ENCODE data around the gene CMTM6.
A peak's percentile ranks its signal among the peaks of the same experiment; 100 is the strongest.
"Not testable (repeated sequence)": the region's sequence is repeated elsewhere in the genome, so short reads cannot be mapped to it uniquely, and the experiment has no call there.

Gene CMTM6

DNA sequence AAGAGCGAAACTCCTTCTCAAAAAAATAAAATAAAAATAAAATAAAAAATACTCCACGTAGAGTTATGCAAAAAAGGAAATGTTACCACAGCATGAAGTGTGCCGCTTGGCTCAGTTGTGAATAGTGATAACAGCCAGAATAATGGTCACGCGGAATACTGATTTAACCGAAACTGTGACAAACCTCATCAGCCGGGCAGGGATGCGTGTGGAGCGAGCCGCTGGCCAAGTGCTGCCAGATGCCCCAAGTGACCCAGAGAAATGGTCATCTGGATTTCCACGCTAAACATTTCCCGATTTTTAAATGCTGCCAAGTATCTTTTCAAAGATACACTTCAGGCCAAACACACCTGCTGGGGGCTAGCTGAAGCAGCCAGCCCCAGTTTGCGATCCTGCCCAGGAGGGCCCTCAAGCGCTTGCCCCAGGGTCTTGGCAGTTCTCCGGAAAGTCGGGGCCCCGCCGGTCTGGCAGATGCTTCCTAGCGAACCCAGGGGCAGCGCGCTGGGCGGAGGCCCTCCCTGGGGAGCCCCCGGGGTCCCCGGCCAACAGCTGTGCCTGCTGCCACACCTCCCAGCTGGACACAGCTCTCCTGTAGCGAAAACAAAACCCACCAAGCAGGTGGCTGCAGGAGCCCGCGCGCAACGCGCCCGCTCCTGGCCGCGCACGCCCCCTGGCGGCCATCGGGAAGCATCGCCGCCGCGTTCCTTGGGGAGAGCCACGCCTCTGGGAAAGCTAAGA, 35.1 kb downstream of the CMTM6 start:
- DNase-seq (ENCODE audit: low read depth in 3 of 3, low spot score in 1 of 3): peak in 2 of 3 donors; percentile 68 to 80

DNA sequence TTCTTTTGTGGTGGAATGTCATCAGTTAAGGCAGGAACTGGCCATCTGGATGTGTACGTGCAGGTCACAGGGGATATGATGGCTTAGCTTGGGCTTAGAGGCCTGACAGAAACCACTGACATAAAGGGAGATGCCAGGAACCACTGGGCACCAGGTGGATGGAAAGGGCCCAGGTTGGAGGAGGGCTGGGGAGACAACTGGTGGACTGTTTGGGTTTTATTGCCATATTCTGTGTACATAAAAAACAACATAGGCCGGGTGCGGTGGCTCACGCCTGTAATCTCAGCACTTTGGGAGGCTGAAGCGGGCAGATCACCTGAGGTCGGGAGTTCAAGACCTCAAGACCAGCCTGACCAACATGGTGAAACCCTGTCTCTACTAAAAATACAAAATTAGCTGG, 35.8 kb downstream of the CMTM6 start:
- DNase-seq (ENCODE audit: low read depth in 3 of 3, low spot score in 1 of 3): not testable (repeated sequence)

DNA sequence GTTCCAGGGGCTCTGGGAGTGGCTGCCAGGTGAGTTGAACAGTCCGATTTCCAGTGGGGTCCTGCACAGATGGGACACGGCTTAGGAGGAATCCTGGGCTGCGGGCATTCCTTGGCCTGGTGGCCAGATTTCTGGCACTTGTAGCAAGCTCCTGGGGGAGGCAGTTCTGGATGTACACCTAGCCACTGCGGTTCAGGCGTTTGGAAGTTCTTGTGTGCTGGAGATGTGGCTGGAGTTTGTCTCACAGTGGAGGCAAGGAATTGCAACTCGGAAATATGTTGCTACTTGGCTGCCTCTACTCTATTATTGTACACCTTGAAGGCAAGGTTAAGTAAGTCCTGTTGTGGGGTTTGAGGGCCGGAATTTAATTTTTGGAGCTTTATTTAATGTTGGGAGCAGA, 37.9 kb downstream of the CMTM6 start:
- DNase-seq (ENCODE audit: low read depth in 3 of 3, low spot score in 1 of 3): not testable (repeated sequence)

DNA sequence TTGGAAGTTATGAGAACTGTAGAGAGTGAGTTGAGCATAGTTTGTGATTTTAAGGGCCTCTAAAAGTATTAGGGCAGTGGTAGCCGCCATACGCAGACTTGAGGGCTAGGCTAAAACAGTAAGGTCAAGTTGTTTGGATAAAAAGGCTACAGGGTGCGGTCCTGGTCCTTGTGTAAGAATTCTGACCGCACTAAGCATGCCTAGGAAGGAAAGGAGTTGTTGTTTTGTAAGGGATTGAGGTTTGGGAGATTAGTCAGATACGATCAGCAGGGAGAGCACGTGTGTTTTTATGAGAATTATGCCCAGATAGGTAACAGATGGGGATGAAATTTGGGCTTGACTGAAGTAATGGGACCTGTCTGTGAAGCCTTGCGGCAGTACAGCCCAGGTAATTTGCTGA, 39.2 kb downstream of the CMTM6 start:
- DNase-seq (ENCODE audit: low read depth in 3 of 3, low spot score in 1 of 3): not testable (repeated sequence)

DNA sequence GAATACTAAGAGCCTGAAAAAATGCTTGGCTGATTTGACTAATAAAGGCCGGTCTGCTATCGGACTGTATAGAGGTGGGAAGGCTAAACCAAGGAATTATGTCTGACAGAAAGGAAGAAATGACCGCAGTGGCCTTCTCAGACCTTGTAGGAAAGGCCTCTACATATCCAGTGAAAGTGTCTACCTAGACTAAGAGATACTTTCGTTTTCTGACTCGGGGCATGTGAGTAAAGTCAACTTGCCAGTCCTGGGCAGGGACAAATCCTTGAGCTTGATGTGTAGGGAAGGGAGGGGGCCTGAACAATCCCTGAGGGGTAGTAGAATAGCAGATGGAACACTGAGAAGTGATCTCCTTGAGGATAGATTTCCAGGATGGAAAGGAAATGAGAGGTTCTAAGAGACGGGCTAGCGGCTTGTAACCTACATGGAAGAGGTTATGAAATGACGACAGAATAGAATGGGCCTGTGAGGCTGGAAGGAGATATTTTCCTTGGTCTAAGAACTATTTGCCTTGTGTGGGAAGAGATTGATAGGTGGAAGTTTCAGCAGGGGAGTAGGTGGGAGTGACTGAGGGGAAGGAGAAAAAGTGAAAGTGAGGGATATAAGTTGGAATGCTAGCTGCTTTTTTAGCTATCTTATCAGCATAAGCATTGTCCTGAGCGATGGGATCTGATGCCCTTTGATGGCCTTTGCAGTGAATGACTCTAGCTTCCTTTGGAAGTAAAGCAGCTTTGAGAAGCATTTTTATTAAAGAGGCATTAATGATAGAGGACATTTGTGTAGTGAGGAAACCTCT, 40.3 kb downstream of the CMTM6 start:
- not testable (repeated sequence) for DNase-seq (ENCODE audit: low read depth in 3 of 3, low spot score in 1 of 3)

DNA sequence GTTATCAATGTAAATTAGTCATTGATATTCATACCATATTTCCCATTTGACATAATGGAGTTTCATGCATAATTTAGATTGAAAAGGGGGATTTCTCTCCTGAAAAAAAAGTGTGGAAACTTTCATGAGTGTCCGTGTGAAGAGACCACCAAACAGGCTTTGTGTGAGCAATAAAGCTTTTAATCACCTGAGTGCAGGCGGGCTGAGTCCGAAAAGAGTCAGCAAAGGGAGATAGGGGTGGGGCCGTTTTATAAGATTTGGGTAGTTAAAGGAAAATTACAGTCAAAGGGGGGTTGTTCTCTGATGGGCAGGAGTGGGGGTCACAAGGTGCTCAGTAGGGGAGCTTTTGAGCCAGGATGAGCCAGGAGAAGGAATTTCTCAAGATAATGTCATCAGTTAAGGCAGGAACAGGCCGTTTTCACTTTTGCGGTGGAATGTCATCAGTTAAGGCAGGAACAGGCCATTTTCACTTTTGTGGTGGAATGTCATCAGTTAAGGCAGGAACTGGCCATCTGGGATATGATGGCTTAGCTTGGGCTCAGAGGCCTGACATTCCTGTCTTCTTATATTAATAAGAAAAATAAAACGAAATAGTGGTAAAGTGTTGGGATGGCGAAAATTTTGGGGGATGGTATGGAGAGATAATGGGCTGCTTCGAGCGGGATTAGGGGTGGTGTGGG, 41.7 kb downstream of the CMTM6 start:
- DNase-seq (ENCODE audit: low read depth in 3 of 3, low spot score in 1 of 3): not testable (repeated sequence)

DNA sequence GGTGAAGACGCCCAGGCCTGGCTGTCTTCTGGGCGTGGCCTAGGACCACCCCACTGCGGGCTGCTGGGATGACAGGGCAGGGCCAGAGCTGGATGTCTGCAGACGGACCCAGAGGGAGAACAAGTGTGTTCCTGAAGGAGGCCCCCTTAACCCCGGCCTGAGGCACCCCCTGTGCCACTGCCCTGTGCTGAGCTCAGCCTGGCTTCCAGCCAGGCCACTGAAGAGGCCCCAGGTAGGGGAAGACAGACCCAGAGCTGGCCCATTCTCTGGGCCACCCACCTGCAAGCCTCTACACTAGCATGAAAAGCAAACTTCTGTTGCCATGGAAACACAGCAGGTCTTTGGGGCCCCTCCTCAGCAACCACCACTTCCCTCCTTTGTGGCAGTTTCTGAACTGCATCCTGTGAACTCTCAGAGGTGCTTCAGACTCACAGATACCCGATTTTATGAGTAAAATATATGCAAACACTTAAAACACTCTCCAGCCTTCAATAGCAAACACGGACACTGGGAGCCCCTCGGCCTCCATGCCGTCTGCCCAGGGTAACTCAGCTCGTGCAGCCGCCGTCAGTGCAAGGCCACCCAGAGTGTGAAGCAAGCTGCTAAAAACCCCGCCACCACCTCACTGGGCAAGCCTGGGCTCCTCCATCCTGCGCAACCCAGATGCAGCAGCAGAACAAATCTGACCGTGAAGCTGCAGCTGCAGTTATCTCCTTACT, 42.5 kb downstream of the CMTM6 start:
- DNase-seq (ENCODE audit: low read depth in 3 of 3, low spot score in 1 of 3): peak; percentile 20 to 52 (median 35)

DNA sequence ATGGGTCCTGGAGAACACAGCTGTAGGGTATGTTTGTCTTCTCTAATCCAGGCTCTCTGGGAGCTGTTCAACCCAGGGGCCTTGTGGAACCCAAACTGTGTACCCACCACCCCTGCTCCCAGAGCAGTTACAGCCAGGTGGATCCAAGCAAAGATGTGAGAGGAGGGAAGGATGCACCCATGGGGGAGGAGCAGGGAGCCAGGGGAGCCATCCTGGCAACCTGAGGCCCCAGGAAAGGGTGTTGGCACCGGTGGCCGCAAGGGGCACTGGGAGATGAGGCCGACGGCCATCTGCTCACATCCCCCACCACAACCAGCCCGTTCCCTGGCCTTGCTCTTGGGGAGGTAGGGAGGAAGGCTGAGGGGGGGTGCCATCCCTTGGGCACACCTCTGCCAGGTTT, 43.2 kb downstream of the CMTM6 start:
- no peak for DNase-seq (ENCODE audit: low read depth in 3 of 3, low spot score in 1 of 3)

DNA sequence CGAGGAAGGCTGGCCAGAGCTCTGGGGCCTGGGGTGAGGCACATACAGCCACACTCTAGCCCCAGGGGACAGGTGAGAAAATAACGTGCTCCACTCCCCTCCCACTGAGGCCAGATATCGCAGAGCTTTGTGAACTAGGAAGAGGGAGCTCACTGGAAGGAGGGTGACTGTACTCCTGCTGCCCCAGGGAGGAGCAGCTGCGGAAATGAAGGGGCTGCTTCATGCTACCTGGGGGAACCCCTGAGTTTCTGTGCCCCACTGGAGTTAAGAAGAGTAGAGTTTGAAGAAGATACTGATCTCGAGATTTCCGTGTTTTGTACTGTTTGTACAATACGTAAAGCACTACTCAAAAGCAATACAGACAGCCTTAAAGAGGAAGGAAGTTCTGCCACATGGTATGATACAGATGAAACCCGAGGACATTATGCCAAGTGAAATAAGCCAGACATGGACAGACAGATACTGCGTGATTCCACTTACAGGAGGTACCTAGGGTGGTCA, 44.6 kb downstream of the CMTM6 start:
- DNase-seq (ENCODE audit: low read depth in 3 of 3, low spot score in 1 of 3): peak in 2 of 3 donors; percentile 36 to 45

DNA sequence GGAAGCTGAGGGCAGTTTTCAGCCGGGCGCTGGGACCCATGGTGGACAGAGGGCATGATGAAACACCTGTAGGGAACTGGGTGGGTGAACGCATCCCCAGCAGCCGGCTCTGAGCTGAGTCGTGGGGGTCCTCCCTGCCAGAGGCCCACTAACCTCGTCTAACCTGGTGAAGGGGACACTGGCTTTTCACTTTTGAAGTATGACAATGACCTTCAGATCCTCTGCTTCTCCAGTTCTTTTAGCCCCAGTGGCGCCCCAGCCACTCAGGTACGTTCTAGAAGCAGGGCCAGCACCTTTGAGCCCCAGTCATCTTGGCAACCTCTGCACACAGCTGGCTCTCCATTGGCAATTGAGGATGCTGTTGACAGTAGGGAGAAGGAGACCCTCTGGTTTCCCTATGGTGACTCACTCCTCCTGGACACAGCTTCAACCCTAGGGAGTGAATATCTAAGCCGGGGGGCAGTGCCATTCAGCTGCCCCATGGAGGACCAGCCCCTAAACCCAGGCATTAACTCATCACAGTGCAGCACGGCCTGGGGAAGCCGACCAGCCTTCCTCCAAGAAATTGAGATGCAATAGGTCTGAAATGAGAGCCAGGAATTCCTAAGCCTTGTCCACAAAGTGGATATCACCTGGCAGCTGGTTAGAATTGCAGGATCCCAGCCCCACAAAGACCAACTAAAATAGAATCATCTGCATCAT, 46.1 kb downstream of the CMTM6 start:
- DNase-seq (ENCODE audit: low read depth in 3 of 3, low spot score in 1 of 3): no peak

DNA sequence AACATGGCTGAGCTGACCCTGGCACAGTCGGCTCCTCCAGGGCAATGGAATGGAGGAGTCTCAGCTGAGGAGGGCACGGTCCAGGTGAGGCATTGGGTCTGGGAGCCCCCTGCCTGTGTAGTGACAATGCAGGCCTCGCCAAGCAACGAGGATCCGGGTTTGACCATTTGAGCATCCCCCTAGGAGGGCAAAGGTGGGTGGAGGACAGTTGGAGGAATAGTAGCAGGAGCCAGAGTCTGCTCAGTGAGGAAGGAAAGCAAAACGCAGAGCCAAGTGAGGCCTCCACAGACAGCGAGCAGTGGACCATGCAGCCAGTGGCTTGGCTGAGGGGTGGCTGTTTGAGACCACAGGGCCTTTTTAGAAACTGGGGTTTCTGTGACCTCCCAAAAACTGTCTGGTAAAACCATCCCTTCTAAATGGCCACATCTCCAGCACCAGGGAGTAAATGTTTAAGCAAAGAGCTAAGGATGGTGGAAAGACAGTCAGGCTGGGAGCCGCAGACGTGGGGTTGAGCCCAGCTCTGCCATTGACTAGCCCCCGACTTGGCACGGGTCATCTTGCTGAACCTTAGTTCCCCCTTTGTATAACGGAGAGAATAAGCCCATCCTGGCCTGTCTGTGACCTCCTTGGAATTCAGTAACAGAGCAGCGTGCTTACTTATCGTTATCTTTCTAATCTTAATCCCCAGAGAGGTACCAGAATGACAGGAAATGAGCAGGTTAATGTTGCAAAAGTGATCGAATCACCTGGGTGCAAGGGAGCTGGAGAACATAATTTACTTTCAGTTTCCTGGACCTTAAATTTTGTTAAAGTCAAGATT, 46.8 kb downstream of the CMTM6 start:
- no peak for DNase-seq (ENCODE audit: low read depth in 3 of 3, low spot score in 1 of 3)

DNA sequence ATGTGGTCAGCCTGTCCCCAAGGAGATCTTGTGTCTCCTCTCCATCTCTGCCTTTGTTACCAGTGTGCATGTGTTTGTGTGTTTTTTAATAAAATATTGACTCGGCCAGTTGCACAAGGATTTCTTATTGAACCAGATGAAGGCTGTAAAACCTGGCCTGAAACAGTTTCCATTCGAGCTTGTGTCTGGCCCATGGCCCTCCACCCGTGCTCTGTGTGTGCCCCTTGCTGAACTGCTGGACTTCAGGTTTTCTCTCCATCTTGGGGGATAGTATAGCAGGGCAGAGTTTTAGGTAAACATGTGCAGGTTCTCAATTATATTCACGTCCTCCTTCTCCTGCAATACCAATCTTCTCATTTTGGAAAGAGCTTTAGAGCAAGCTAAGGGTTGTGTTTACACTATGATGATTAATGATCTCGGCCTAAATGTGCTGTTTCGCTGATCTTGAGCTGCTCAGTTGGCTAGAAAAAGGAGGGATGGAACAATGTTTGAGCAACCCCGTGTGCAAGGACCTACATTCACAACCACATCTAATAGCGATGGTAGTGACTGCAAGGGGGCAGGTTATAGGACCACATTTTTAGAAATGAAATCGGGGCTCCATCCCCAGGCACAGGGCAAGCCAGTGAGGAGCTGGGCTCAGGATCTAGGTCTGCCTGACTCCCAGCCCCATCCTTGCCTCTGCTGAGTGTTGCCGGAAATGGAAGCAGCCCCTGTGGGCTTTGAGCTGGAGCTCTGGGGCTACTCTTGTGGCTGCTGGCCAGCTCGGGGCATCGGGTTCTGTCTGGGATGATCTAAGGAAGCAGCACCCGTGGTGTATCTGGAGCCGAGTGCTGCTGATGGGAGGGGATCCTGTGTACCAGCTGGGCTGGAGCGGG, 47.7 kb downstream of the CMTM6 start:
- DNase-seq (ENCODE audit: low read depth in 3 of 3, low spot score in 1 of 3): no peak

DNA sequence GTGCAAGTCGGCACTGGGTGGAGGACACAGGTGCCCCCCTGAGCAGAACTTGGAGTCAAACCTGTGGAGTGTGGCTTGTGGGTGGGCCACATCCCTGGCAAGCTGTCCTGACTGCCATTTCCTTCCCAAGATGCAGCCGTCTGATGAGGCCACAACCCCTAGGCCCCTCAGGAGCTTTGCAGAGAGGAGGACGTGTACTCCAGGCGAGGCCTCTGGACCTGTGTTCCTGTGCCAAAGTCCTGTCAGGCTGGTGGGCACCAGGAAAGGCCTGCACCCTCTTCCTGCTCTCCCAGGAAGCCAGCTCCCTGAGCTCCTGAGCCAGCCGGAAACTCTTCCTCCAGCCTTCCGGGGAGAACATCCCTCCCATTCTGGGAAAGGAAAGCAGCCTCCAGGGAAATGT, 48.5 kb downstream of the CMTM6 start:
- DNase-seq (ENCODE audit: low read depth in 3 of 3, low spot score in 1 of 3): no peak

DNA sequence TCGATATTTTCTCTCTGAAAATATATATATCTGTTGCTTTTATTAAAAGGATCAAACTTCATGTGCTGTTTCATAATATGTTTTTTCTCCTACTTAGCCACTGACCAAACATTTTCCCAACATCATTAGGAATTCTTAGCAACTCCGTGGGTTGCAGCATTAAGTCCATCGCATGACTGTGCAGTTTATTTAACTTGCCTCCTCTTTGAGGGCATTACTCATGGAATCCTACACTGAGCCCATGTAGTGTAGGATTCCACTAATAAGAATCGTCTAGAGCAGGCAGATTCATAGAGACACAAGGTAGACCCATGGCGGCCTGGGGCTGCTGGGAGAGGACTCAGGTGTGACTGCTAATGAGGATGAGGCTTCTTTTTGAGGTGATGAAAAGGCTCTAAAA, 49.3 kb downstream of the CMTM6 start:
- DNase-seq (ENCODE audit: low read depth in 3 of 3, low spot score in 1 of 3): no peak

DNA sequence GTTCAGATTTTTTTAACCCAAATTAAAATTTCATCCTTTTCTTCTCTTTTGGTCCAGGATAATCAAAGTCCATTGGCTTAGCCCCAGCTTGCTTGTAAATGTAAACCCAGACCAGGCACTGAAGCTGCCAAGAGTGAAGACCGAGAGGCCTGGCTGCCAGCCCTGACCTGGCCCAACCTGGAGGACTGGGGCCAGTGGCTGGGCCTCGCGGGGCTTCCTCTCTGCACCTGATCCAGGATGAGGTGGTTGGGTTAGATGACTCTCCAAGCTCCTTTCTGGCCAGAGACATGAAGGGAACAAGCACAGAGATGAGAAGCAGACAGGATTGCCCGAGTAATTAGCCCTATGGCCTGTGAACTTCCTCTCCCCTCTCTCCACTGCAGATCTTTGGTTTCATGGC, 50.6 kb downstream of the CMTM6 start:
- DNase-seq (ENCODE audit: low read depth in 3 of 3, low spot score in 1 of 3): no peak

DNA sequence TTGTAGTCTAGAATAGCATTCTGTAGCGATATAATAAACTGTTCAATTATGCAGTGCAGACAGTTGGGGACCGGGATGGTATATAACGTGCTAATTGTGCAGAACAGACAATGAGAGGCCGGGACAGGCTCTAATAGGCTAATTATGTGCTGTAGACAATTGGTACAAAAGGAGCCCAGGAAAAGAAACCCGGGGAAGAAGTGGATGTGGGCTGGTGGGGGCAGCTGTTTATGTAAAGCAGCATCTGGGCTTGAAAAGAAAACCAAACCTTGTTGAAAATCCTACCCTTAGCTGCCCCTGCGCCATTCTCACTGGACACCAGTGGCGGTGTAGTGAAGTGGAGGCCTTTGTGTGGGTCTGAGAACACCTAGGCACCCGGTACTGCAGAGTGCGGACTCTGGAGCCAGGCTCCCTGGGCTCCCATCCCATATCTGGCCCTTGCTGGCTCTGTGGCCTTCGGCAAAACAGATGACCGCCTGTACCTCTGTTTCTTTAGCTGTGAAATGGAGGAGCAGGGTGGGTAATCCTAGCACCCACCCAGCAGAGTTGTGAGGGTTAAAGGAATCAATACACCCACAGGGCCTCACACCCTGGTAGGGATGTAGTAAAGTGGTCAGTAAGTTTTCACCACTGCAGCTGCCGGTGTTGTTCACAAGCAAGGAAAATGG, 51.5 kb downstream of the CMTM6 start:
- DNase-seq (ENCODE audit: low read depth in 3 of 3, low spot score in 1 of 3): no peak

DNA sequence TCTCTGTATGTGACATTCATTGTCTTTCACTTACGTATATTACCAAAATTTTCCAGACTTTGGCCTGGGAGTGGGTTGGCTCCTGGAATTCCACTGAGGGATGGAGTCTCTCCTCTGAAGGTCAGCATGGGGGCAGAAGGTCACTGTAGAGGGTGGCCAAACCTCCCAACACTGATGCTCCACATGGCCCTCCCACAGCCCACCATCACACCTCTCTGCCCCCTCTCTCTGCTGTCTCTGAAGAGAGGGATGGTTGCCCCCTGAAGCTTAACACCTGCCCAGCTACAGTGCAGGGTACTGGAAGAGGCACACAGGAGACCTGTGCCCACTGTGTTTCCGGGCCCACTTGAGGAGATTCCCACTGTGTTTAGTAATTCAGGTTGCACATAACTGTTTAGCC, 52.2 kb downstream of the CMTM6 start:
- DNase-seq (ENCODE audit: low read depth in 3 of 3, low spot score in 1 of 3): no peak

DNA sequence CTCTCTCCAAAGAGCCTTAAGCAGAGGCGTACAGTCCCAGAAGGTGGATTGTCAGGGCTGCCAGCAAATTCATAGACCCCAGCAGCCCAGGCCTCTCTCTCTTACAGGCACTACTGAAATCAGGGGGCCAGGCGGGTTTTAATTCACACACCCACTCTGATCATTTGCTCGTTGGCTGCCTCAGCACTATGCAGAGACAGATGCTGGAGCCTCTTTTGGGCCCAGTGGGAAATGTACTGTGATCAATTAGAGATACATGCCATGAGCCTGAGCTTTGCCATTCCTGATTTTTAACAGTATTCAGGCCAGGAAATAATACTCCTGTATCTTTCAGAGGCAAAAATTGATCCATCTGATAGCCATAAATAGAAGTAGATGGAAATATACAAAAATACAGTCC, 53.0 kb downstream of the CMTM6 start:
- no peak for DNase-seq (ENCODE audit: low read depth in 3 of 3, low spot score in 1 of 3)

Data from stimulated activated CD4-positive, alpha-beta T cell treated with anti-CD3 and anti-CD28 coated beads, TNF-alpha, amount 100 ng/mL, for 1 hour (primary cell).